ENCODE data around the gene PRMT9.

DNA sequence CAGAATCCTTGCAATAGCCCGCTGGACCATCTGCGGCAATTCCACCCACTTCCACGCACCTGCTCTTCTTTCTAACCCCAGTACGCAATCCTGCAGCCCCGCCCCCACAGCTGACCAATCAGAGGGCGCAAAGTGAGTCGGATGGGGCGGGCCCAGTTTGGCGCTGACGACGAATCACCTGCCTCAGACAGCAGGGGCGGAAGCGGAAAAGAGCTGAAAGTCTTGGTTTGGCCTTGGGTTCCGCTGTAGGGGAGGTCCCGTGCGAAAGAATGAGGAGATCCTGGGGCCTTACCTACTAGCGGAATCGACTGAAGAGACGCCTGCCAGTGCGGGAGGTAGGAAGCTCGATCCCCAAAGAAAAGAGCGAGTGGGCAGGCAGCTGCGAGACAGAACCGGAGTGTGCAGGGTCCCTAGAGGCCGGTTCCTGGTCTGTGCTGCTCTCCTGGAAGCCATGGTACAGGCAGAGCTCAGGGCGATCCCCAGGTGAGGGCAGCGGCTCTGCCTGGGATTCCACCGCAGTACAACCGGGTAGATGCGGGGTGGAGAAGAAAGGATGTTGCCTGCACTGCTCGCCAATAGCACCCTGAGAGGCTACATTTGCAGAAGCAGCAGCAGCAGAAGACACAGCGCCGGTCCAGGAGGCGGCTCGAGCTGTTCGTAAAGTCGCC lies 66.7 kb downstream of the PRMT9 start, which contains the start of gene TMEM184C:
- TF ChIP-seq, protein P1, sequence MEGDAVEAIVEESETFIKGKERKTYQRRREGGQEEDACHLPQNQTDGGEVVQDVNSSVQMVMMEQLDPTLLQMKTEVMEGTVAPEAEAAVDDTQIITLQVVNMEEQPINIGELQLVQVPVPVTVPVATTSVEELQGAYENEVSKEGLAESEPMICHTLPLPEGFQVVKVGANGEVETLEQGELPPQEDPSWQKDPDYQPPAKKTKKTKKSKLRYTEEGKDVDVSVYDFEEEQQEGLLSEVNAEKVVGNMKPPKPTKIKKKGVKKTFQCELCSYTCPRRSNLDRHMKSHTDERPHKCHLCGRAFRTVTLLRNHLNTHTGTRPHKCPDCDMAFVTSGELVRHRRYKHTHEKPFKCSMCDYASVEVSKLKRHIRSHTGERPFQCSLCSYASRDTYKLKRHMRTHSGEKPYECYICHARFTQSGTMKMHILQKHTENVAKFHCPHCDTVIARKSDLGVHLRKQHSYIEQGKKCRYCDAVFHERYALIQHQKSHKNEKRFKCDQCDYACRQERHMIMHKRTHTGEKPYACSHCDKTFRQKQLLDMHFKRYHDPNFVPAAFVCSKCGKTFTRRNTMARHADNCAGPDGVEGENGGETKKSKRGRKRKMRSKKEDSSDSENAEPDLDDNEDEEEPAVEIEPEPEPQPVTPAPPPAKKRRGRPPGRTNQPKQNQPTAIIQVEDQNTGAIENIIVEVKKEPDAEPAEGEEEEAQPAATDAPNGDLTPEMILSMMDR (IDR thresholded peaks at IDR 0.05), result peak in 2 of 5 experiments; percentile 42 to 51
- TF ChIP-seq POLR2A (IDR thresholded peaks at IDR 0.05), result peak; percentile 48 to 77
